SU-DHL-6 (cell line): ENCODE data around the gene BTBD9.

Experiments used
- H2AFZ ChIP-seq: fragments of 200-600 bp; sonication (generic); 2 replicates; pipeline ENCODE4 v1.6.1; 2014; ENCODE audit warnings: low read depth, mild to moderate bottlenecking, moderate library complexity, mixed read lengths, antibody characterized with exemption, low read length; ENCODE audit not compliant: severe bottlenecking
- H3F3A ChIP-seq: fragments of 200-600 bp; shearing (Covaris generic); 2 replicates; pipeline ENCODE4 v1.6.0; 2016; ENCODE audit warnings: antibody characterized with exemption, mild to moderate bottlenecking; ENCODE audit not compliant: insufficient read depth
- H3K27ac ChIP-seq: fragments of 200-600 bp; sonication (generic); 2 replicates; pipeline ENCODE4 v1.5.1; 2016; ENCODE audit warnings: low read depth, mild to moderate bottlenecking, low read length, moderate library complexity, mixed read lengths
- H3K27me3 ChIP-seq: fragments of 200-600 bp; sonication (generic), shearing (Covaris generic); 2 replicates; pipeline ENCODE4 v1.6.0; 2014; ENCODE audit warnings: mild to moderate bottlenecking, low read length
- H3K36me3 ChIP-seq: fragments of 200-600 bp; sonication (generic); 2 replicates; pipeline ENCODE4 v1.6.1; 2014; ENCODE audit warnings: mild to moderate bottlenecking, low read length, mixed read lengths
- H3K4me2 ChIP-seq: fragments of 300-600, 200-600 bp; shearing (Covaris generic), sonication (generic); 2 replicates; pipeline ENCODE4 v1.6.0; 2014; ENCODE audit warnings: low read length, low read depth, mild to moderate bottlenecking; ENCODE audit not compliant: poor library complexity, severe bottlenecking
- H3K4me3 ChIP-seq: fragments of 200-600 bp; sonication (generic); 2 replicates; pipeline ENCODE4 v1.5.1; 2014; ENCODE audit warnings: antibody characterized with exemption, low read length, mild to moderate bottlenecking, mixed read lengths; ENCODE audit not compliant: insufficient read depth, poor library complexity, severe bottlenecking
- H3K79me2 ChIP-seq: fragments of 200-600 bp; sonication (generic); 2 replicates; pipeline ENCODE4 v1.6.1; 2014; ENCODE audit warnings: mild to moderate bottlenecking, low read length, moderate library complexity; ENCODE audit not compliant: insufficient read depth
- H3K9ac ChIP-seq: fragments of 200-600 bp; sonication (generic); 2 replicates; pipeline ENCODE4 v1.7.0; 2014; ENCODE audit warnings: mild to moderate bottlenecking, low read length
- H3K9me2 ChIP-seq: fragments of 200-600 bp; sonication (generic); replicated peaks from 2 replicates; pipeline ENCODE4 v1.6.1; 2014; ENCODE audit warnings: low read length; ENCODE audit not compliant: insufficient read depth
- H3K9me3 ChIP-seq: fragments of 200-600 bp; sonication (generic); 2 replicates; pipeline ENCODE4 v1.6.1; 2014; ENCODE audit warnings: low read length, mixed read lengths; ENCODE audit not compliant: insufficient read depth
- H4K20me1 ChIP-seq: fragments of 200-600 bp; sonication (generic); 2 replicates; pipeline ENCODE4 v1.6.1; 2014; ENCODE audit warnings: low read depth, mild to moderate bottlenecking, antibody characterized with exemption, low read length, moderate library complexity, mixed read lengths
- CTCF ChIP-seq: fragments of 200-600 bp; sonication (generic); IDR thresholded peaks from one replicate; pipeline ENCODE4 v1.5.1; 2017; ENCODE audit warnings: antibody characterized with exemption, mild to moderate bottlenecking, low read length, moderate library complexity; ENCODE audit not compliant: insufficient read depth, poor library complexity, severe bottlenecking
- EZH2phosphoT487 ChIP-seq: fragments of 200-600 bp; sonication (generic), shearing (Covaris generic); conservative IDR thresholded peaks from 2 replicates; pipeline ENCODE4 v1.6.1; 2018; ENCODE audit warnings: mild to moderate bottlenecking, antibody characterized with exemption, low read length, moderate library complexity, mixed read lengths

BTBD9 gene

GRCh38 chr6:38354905-38355304 is 284.8 kb downstream of the BTBD9 start:
- H3K27ac ChIP-seq = no peak overlapping the region
- H3K4me2 ChIP-seq = no peak overlapping the region
- no peak overlapping the region for H3K4me3 ChIP-seq

GRCh38 chr6:38354037-38354381 is 285.7 kb downstream of the BTBD9 start:
- Histone ChIP-seq H3K4me2 (no peak overlapping the region), H3F3A (no peaks in the 10 kb centered on the region), H3K9ac (no peak overlapping the region), H3K79me2 (no peaks in the 10 kb centered on the region), H3K27ac (no peak overlapping the region), H2AFZ (no peak overlapping the region), H3K27me3 (no peaks in the 10 kb centered on the region), H3K9me3 (no peaks in the 10 kb centered on the region), H4K20me1 (no peaks in the 10 kb centered on the region), H3K9me2 (no peaks in the 10 kb centered on the region), H3K4me3 (no peak overlapping the region), H3K36me3 (no peaks in the 10 kb centered on the region)
- TF ChIP-seq EZH2phosphoT487 (no peak), CTCF (no peak)

More at GRCh38 chr6:38354905-38355304, 284.8 kb downstream of the BTBD9 start:
- H3K9me2 ChIP-seq = no peaks in the 10 kb centered on the region
- no peaks in the 10 kb centered on the region for H3K27me3 ChIP-seq
- H3K36me3 ChIP-seq = no peaks in the 10 kb centered on the region
- no peaks in the 10 kb centered on the region for H3K9me3 ChIP-seq
- no peak overlapping the region for H3K9ac ChIP-seq
- H2AFZ ChIP-seq = no peak overlapping the region
- H3F3A ChIP-seq = no peaks in the 10 kb centered on the region
- no peaks in the 10 kb centered on the region for H3K79me2 ChIP-seq
- no peak for TF ChIP-seq CTCF
- TF ChIP-seq EZH2phosphoT487 = no peak
- H4K20me1 ChIP-seq = no peaks in the 10 kb centered on the region

- Histone ChIP-seq H3K36me3 (no peaks in the 10 kb centered on the region), H3K79me2 (no peaks in the 10 kb centered on the region), H3K9me2 (no peaks in the 10 kb centered on the region), H2AFZ (no peak overlapping the region), H3K27me3 (no peaks in the 10 kb centered on the region), H3K4me3 (no peak overlapping the region), H3F3A (no peaks in the 10 kb centered on the region), H3K9ac (no peak overlapping the region), H4K20me1 (no peaks in the 10 kb centered on the region), H3K9me3 (no peaks in the 10 kb centered on the region), H3K4me2 (no peak overlapping the region), H3K27ac (no peak overlapping the region)
- no peak for TF ChIP-seq EZH2phosphoT487
Observed at GRCh38 chr6:38353310-38354036, 286.3 kb downstream of the BTBD9 start.

GRCh38 chr6:38352636-38353035 is 287.1 kb downstream of the BTBD9 start:
- Histone ChIP-seq H3K36me3 (no peaks in the 10 kb centered on the region), H3K4me2 (no peak overlapping the region), H3K9me2 (no peaks in the 10 kb centered on the region), H3K9ac (no peak overlapping the region), H3F3A (no peaks in the 10 kb centered on the region), H3K79me2 (no peaks in the 10 kb centered on the region), H2AFZ (no peak overlapping the region), H4K20me1 (no peaks in the 10 kb centered on the region), H3K9me3 (no peaks in the 10 kb centered on the region), H3K27me3 (no peaks in the 10 kb centered on the region), H3K4me3 (no peak overlapping the region), H3K27ac (no peak overlapping the region)
- no peak for TF ChIP-seq CTCF
- no peak for TF ChIP-seq EZH2phosphoT487
